ENCODE measurements around the gene CCNB2. TPM values are rescaled to one million over a fixed set of nuclear protein-coding genes. Genes with fewer than 3 reads are reported as not detected.

The CCNB2 gene
- total RNA-seq, 1 donor from 2014 or later, result 57.5 TPM

GRCh38 chr15:59173194-59173593 lies 68.2 kb downstream of the CCNB2 start:
- intact Hi-C loops (cut with micrococcal nuclease), result loop anchor here (10.0 kb wide), 1 partner anchor 122 kb away; no protein-coding TSS in a partner anchor
- Mint-ChIP-seq H3K27me3 (ENCODE audit: low read depth) (peaks cover 6% of the 10 kb centered on the region), H3K4me3 (ENCODE audit: low read depth) (no peak overlapping the region), H3K36me3 (ENCODE audit: low read depth) (peaks cover 40% of the 10 kb centered on the region), H3K9me3 (no peaks in the 10 kb centered on the region), H3K27ac (no peak overlapping the region), H3K4me1 (ENCODE audit: low read depth) (peaks cover 22% of the 10 kb centered on the region)
- no peak for DNase-seq (ENCODE audit: low spot score)

DNA sequence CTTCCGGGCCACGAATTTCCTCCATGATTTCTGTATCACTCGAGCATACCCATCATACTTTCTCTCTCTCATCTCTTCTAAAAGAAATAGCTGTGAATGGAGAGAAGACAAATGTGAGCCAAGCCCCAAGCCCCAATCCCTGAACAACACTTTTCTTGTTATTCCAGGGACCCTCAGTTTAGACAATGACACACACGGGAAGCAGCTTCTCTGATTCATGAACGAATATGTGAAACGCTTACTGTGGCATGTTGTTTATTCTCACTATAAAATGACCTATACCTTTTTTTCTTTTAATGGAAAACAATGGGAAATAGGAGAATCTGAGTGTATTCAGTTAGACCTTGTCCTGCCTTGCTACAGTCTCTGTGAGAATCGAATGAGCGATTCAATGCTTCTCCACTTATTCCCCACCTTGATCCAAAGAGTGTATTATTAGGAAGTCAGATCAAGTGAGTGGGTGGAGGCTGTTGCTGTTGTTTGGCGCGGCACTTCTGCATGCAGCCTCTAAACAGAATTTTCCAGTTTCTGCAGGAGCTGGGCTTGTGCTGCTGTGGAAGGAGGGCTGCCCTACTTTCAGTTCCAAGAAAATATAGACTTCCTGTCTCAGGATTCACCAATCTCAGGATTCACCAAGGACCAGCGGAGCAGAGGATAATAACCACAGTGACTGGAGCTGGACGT lies 69.3 kb downstream of the CCNB2 start:
- no peak overlapping the region for H3K27ac Mint-ChIP-seq
- no peak overlapping the region for H3K4me3 Mint-ChIP-seq (ENCODE audit: low read depth)
- DNase-seq (ENCODE audit: low spot score), result no peak
- peaks cover 40% of the 10 kb centered on the region for H3K36me3 Mint-ChIP-seq (ENCODE audit: low read depth)
- peaks cover 6% of the 10 kb centered on the region for H3K27me3 Mint-ChIP-seq (ENCODE audit: low read depth)
- no peaks in the 10 kb centered on the region for H3K9me3 Mint-ChIP-seq
- intact Hi-C loops (cut with micrococcal nuclease), result loop anchor here (2.0 to 10.0 kb wide), 2 partner anchors 121 to 319 kb away; no protein-coding TSS in a partner anchor
- peaks cover 18% of the 10 kb centered on the region for H3K4me1 Mint-ChIP-seq (ENCODE audit: low read depth)

Other genes with a start within 250 kb of the CCNB2 start
- 108 and 120 TPM in 2 replicates for gene SLTM, start 171.5 kb upstream of the CCNB2 start, total RNA-seq
- gene RNF111, start 117.5 kb upstream of the CCNB2 start, total RNA-seq, result 36.4 and 36.9 TPM in 2 replicates
- not detected in 2 replicates for gene LDHAL6B, start 101.7 kb downstream of the CCNB2 start, total RNA-seq

Measured in activated T-helper 2 cell treated with anti-CD3 and anti-CD28 coated beads, Interferon-gamma antibody, Interleukin-2, Interleukin-4, amounts not matched to agents 10 μg/mL and 5 μg/mL and 100 μg/mL, durations not matched to agents 14 hours and 24 hours and 36 hours (primary cell).